Measurements from ENCODE around the gene TBL3.

GRCh38 chr16:1958715-1959268 lies 13.1 kb upstream of the TBL3 start:
- TF ChIP-seq IRF2 (CRISPR knock-in tag; IDR thresholded peaks at IDR 0.05) (no peak), MAX (CRISPR knock-in tag; IDR thresholded peaks at IDR 0.05) (no peak), MCM5 (IDR thresholded peaks at IDR 0.05; ENCODE audit: low read depth) (no peak), BRF2 (IDR thresholded peaks at IDR 0.05; ENCODE audit: borderline replicate concordance, insufficient read depth, insufficient read length) (no peak), ZNF655 (CRISPR knock-in tag; IDR thresholded peaks at IDR 0.05) (no peak), POLR2A (conservative IDR thresholded peaks at IDR 0.05) (no peak), RFX5 (IDR thresholded peaks at IDR 0.05; ENCODE audit: low read depth, low read length) (no peak), ADNP (tag; IDR thresholded peaks at IDR 0.05) (no peak), RBFOX2 (IDR thresholded peaks at IDR 0.05; ENCODE audit: low read depth, low read length) (no peak), NR2C2 (CRISPR knock-in tag; IDR thresholded peaks at IDR 0.05) (no peak), NR2C2 (tag; IDR thresholded peaks at IDR 0.05) (no peak), CTCF (IDR thresholded peaks at IDR 0.05 in 2 of 3, conservative IDR thresholded peaks at IDR 0.05 in 1 of 3; ENCODE audit: insufficient read depth in 2 of 3, low read depth in 1 of 3, low read length in 3 of 3) (no peak)
